A549 (cell line): ENCODE measurements around the gene RUVBL1. TPM values are rescaled to one million over a fixed set of nuclear protein-coding genes. Genes with fewer than 3 reads are reported as not detected.

Experiments
- ATAC-seq, 2 experiments: fragments of 200-7000 bp in 1 of 2; fragments of >200 bp in 1 of 2; cut with Nextera tagmentation in 1 of 2; cut with Tn5 transposase in 1 of 2; 3 replicates each; pipeline versions ENCODE4 v1.8.0 to v1.9.1; 2018 to 2020; ENCODE audit warnings: mild to moderate bottlenecking in 1 of 2, moderate library complexity in 1 of 2
- CTCF ChIA-PET: fragments of 300-600 bp; sonication (Branson Sonifier 250); formaldehyde crosslinking; extraction: SDS; loops from one replicate; lab custom pipeline; 2021; ENCODE audit warnings: antibody characterized with exemption, inconsistent platforms; lab: Yijun Ruan, JAX
- POLR2A ChIA-PET: fragments of 350-600 bp; formaldehyde crosslinking; extraction: SDS; loops from one replicate; lab custom pipeline; 2021; ENCODE audit warnings: antibody characterized with exemption, inconsistent platforms; lab: Yijun Ruan, JAX
- DNase-seq, 2 experiments: peaks; one replicate each; pipeline versions ENCODE4 v3.0.0 to v3.0.0-alpha.2; 2011 to 2016; ENCODE audit warnings: low read depth in 1 of 2, low spot score in 1 of 2
- FAIRE-seq: peaks from 2 replicates; lab custom pipeline; 2011; peaks lifted over from hg19 to GRCh38; lab: Jason Lieb, UNC
- H3K27ac ChIP-seq, 2 experiments: fragments of >200 bp; sonication (Bioruptor Twin); formaldehyde crosslinking; 3 replicates each; pipeline ENCODE4 v1.5.1; 2016 to 2017
- H3K4me1 ChIP-seq: fragments of >200 bp; sonication (Bioruptor Twin); formaldehyde crosslinking; 3 replicates; pipeline ENCODE4 v1.6.1; 2016
- H3K4me2 ChIP-seq: fragments of >200 bp; sonication (Bioruptor Twin); formaldehyde crosslinking; 3 replicates; pipeline ENCODE4 v1.6.1; 2016
- H3K4me3 ChIP-seq: fragments of >200 bp; sonication (Bioruptor Twin); formaldehyde crosslinking; 3 replicates; pipeline ENCODE4 v1.5.1; 2016
- H3K9me3 ChIP-seq: fragments of >200 bp; sonication (Bioruptor Twin); formaldehyde crosslinking; 3 replicates; pipeline ENCODE4 v1.6.1; 2016
- BHLHE40 ChIP-seq: IDR thresholded peaks from 2 replicates; pipeline ENCODE4 v1.6.1; 2012; ENCODE audit warnings: low read depth, low read length, inconsistent platforms
- CEBPB ChIP-seq, 2 experiments: fragments of >200 bp in 1 of 2; sonication (Bioruptor Twin) in 1 of 2; formaldehyde crosslinking in 1 of 2; IDR thresholded peaks; 2 replicates each; pipeline ENCODE4 v1.6.1; 2012 to 2016
- CHD4 ChIP-seq: fragments of 200-600 bp; sonication (generic); IDR thresholded peaks from 2 replicates; pipeline ENCODE4 v1.6.1; 2016; ENCODE audit warnings: antibody characterized with exemption, mild to moderate bottlenecking, borderline replicate concordance
- FOSB ChIP-seq: fragments of 250-450 bp; sonication (Bioruptor Pico); IDR thresholded peaks from 2 replicates; pipeline ENCODE4 v1.5.0; 2020; ENCODE audit warnings: mild to moderate bottlenecking, moderate library complexity
- JUN ChIP-seq, 2 experiments: fragments of >200 bp; sonication (Bioruptor Twin); formaldehyde crosslinking; IDR thresholded peaks; 2 replicates in 1 of 2; 3 replicates in 1 of 2; pipeline ENCODE4 v1.6.1; 2016 to 2017
- KDM1A ChIP-seq: fragments of 200-600 bp; sonication (generic); IDR thresholded peaks from 2 replicates; pipeline ENCODE4 v1.6.1; 2016; ENCODE audit warnings: low read depth, mild to moderate bottlenecking
- MAFK ChIP-seq: fragments of 450-650 bp; IDR thresholded peaks from 2 replicates; pipeline ENCODE4 v1.6.1; 2014; ENCODE audit not compliant: partially characterized antibody
- NR3C1 ChIP-seq: fragments of >200 bp; sonication (Bioruptor Twin); formaldehyde crosslinking; IDR thresholded peaks from 3 replicates; pipeline ENCODE4 v1.6.1; 2017
- POLR2AphosphoS2 ChIP-seq: conservative IDR thresholded peaks from 2 replicates; pipeline ENCODE4 v1.6.1; 2012; ENCODE audit warnings: low read length, improper control_type of control experiment, inconsistent platforms
- RAD21 ChIP-seq, 2 experiments: fragments of >200 bp in 1 of 2; sonication (Bioruptor Twin) in 1 of 2; formaldehyde crosslinking in 1 of 2; IDR thresholded peaks in 1 of 2; conservative IDR thresholded peaks in 1 of 2; 2 replicates in 1 of 2; 3 replicates in 1 of 2; pipeline ENCODE4 v1.6.1; 2012 to 2018; ENCODE audit warnings: inconsistent platforms in 1 of 2
- RARB ChIP-seq: fragments of 250-450 bp; sonication (Bioruptor Pico); IDR thresholded peaks from 2 replicates; pipeline ENCODE4 v1.8.0; 2021; ENCODE audit warnings: mild to moderate bottlenecking, moderate library complexity
- SMC3 ChIP-seq: fragments of >200 bp; sonication (Bioruptor Twin); formaldehyde crosslinking; IDR thresholded peaks from 3 replicates; pipeline ENCODE4 v1.6.1; 2018; ENCODE audit warnings: inconsistent platforms
- ZFP36 ChIP-seq: fragments of 450-650 bp; IDR thresholded peaks from 2 replicates; pipeline ENCODE4 v1.6.1; 2014; ENCODE audit warnings: borderline replicate concordance; ENCODE audit not compliant: partially characterized antibody
- ZNF302 ChIP-seq: fragments of 250-450 bp; sonication (Bioruptor Pico); IDR thresholded peaks from 2 replicates; pipeline ENCODE4 v1.9.0; 2021; ENCODE audit warnings: inconsistent platforms, mild to moderate bottlenecking, moderate library complexity
- WGBS: methylation state at CpG from one replicate; pipeline ENCODE4 v1.1.6; 2017; ENCODE audit errors: missing lambda C conversion rate; 5-methylcytosine and 5-hydroxymethylcytosine counted together
- polyA plus RNA-seq, 4 experiments: library from polyadenylated mRNA; depleted of rRNA in 3 of 4; stranded (reverse); fragments of >200 nt; fragmentation: RNase III in 1 of 4; extraction: RNeasy Plus Mini Kit Qiagen cat#74134 plus additional on column Dnase treatment in 1 of 4; gene quantifications; 2 replicates in 3 of 4; 3 replicates in 1 of 4; pipeline ENCODE4 v1.2.3, GENCODE V29; 2011 to 2017
- TF ChIP-seq, protein P1 (sequence below): fragments of 200-600 bp; sonication (generic); IDR thresholded peaks from 2 replicates; pipeline ENCODE4 v1.6.1; 2016; ENCODE audit warnings: antibody characterized with exemption, mild to moderate bottlenecking, moderate library complexity
- TF ChIP-seq, protein P2 (sequence below): IDR thresholded peaks from 2 replicates; pipeline ENCODE4 v1.6.1; 2012; ENCODE audit warnings: low read depth, borderline replicate concordance
- TF ChIP-seq, protein P3 (sequence below): fragments of 150-350 bp; IDR thresholded peaks from 2 replicates; pipeline ENCODE4 v1.6.1; 2014; ENCODE audit warnings: low read depth, mild to moderate bottlenecking, low read length
- TF ChIP-seq, protein P4 (sequence below): fragments of >200 bp; sonication (Bioruptor Twin); formaldehyde crosslinking; IDR thresholded peaks from 3 replicates; pipeline ENCODE4 v1.5.1; 2016

Gene RUVBL1
- polyA plus RNA-seq, 2 of the 4 experiments (the other 2 are of a cell fraction): 105 to 144 TPM

DNA sequence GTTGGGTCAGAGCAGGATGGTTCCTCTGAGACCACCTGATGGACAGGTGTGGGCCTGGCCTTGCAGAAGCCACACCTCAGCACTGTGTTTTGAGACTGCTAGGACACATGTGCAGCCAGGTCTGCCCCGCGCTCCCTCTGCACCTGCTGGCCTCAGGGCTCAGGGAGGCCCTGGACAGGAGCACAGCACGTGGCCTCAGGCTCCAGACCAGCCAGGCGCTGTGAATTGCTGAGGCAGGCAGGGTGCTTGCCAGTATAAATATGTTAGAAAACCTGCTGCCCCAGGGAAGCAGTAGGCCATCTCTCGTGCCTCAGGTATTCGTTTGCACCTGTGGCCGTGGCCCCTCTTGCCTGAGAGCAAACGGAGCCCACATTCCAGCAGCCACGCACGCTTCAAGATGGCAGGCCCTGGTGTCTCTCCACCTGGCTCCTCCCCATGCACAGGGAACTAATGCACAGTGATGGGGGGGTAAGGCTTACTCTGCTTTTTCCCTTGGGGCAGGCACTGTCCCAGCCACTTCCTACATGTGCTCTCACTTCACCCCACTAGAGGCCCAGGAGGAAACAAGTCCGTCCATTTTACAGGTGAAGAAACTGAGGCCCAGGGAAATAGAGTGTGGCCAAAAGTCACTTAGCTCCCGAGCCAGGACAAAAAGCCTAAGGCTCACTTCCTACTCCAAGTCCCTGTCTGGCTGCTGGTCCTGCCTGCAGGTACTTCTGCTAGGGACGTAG, 51.0 kb downstream of the RUVBL1 start:
- Histone ChIP-seq H3K27ac (no peak overlapping the region), H3K4me3 (no peak overlapping the region), H3K9me3 (no peaks in the 10 kb centered on the region), H3K4me2 (no peak overlapping the region), H3K4me1 (peaks cover 13% of the 10 kb centered on the region)
- no peak for DNase-seq
- ChIA-PET POLR2A (no interaction called here), CTCF (interaction anchor here (1.3 to 6.3 kb wide), 2 partner anchors 13 to 536 kb away, joined by 3 to 23 read pairs; no protein-coding TSS in a partner anchor)
- FAIRE-seq: no peak
- ATAC-seq: no peak
- TF ChIP-seq, protein P1, sequence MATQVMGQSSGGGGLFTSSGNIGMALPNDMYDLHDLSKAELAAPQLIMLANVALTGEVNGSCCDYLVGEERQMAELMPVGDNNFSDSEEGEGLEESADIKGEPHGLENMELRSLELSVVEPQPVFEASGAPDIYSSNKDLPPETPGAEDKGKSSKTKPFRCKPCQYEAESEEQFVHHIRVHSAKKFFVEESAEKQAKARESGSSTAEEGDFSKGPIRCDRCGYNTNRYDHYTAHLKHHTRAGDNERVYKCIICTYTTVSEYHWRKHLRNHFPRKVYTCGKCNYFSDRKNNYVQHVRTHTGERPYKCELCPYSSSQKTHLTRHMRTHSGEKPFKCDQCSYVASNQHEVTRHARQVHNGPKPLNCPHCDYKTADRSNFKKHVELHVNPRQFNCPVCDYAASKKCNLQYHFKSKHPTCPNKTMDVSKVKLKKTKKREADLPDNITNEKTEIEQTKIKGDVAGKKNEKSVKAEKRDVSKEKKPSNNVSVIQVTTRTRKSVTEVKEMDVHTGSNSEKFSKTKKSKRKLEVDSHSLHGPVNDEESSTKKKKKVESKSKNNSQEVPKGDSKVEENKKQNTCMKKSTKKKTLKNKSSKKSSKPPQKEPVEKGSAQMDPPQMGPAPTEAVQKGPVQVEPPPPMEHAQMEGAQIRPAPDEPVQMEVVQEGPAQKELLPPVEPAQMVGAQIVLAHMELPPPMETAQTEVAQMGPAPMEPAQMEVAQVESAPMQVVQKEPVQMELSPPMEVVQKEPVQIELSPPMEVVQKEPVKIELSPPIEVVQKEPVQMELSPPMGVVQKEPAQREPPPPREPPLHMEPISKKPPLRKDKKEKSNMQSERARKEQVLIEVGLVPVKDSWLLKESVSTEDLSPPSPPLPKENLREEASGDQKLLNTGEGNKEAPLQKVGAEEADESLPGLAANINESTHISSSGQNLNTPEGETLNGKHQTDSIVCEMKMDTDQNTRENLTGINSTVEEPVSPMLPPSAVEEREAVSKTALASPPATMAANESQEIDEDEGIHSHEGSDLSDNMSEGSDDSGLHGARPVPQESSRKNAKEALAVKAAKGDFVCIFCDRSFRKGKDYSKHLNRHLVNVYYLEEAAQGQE: no peak
- TF ChIP-seq ZNF302 (CRISPR knock-in tag): no peak
- TF ChIP-seq RAD21 (conservative IDR thresholded peaks at IDR 0.05 in 1 of 2, IDR thresholded peaks at IDR 0.05 in 1 of 2): no peak
- TF ChIP-seq, protein P2, sequence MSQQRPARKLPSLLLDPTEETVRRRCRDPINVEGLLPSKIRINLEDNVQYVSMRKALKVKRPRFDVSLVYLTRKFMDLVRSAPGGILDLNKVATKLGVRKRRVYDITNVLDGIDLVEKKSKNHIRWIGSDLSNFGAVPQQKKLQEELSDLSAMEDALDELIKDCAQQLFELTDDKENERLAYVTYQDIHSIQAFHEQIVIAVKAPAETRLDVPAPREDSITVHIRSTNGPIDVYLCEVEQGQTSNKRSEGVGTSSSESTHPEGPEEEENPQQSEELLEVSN: no peak
- TF ChIP-seq, protein P3, sequence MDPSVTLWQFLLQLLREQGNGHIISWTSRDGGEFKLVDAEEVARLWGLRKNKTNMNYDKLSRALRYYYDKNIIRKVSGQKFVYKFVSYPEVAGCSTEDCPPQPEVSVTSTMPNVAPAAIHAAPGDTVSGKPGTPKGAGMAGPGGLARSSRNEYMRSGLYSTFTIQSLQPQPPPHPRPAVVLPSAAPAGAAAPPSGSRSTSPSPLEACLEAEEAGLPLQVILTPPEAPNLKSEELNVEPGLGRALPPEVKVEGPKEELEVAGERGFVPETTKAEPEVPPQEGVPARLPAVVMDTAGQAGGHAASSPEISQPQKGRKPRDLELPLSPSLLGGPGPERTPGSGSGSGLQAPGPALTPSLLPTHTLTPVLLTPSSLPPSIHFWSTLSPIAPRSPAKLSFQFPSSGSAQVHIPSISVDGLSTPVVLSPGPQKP: no peak
- no peak for TF ChIP-seq KDM1A
- TF ChIP-seq JUN (IDR thresholded peaks at IDR 0.05): no peak
- TF ChIP-seq CHD4: no peak
- no peak for TF ChIP-seq ZFP36
- no peak for TF ChIP-seq FOSB (CRISPR knock-in tag)
- no peak for TF ChIP-seq MAFK
- no peak for TF ChIP-seq NR3C1
- TF ChIP-seq SMC3: no peak
- TF ChIP-seq CEBPB (IDR thresholded peaks at IDR 0.05): no peak
- WGBS: 98% methylated on average over 8 of the region's 13 CpGs

DNA sequence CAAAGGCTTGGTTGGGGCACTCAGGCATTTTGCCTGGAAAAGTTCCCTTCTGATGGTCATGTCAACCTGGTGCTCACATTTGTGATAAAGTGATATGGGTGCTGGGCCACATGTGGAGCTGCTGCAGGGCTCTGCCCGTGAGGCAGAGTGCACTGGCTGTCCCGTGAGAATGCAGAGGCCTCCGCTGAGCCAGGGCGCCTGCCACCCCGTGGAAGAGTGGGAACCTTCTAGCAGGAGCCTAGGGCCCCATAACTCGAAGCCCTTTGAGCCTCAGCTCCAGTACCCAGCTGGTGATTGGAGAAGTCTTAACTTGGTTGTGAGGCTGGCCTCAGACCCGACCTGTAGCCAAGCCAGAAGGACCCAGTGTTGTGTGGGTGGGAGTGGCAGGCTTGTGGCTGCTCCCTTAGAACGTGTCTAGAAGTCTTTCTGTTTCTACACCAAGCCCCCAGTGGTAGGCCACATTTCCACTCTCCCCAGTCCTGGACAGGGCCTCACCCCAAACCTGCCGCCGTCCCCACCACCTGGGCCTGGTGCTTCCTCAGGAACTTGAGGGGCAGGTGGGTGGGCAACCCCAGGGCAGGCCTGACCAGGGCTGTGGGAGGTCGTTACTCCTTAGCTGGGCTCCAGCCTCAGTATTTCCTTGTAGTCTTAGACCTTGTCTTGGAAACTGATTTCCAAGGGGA, 51.7 kb downstream of the RUVBL1 start:
- no peak for TF ChIP-seq CEBPB (IDR thresholded peaks at IDR 0.05)
- no peak for TF ChIP-seq BHLHE40
- no peak for TF ChIP-seq ZFP36
- TF ChIP-seq, protein P4, sequence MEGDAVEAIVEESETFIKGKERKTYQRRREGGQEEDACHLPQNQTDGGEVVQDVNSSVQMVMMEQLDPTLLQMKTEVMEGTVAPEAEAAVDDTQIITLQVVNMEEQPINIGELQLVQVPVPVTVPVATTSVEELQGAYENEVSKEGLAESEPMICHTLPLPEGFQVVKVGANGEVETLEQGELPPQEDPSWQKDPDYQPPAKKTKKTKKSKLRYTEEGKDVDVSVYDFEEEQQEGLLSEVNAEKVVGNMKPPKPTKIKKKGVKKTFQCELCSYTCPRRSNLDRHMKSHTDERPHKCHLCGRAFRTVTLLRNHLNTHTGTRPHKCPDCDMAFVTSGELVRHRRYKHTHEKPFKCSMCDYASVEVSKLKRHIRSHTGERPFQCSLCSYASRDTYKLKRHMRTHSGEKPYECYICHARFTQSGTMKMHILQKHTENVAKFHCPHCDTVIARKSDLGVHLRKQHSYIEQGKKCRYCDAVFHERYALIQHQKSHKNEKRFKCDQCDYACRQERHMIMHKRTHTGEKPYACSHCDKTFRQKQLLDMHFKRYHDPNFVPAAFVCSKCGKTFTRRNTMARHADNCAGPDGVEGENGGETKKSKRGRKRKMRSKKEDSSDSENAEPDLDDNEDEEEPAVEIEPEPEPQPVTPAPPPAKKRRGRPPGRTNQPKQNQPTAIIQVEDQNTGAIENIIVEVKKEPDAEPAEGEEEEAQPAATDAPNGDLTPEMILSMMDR: no peak
- no peak for TF ChIP-seq ZNF302 (CRISPR knock-in tag)
- no peak for TF ChIP-seq POLR2AphosphoS2
- TF ChIP-seq, protein P3: no peak
- TF ChIP-seq, protein P2: no peak
- TF ChIP-seq JUN (IDR thresholded peaks at IDR 0.05): no peak
- TF ChIP-seq RARB: no peak
- Histone ChIP-seq H3K4me2 (no peak overlapping the region), H3K9me3 (no peaks in the 10 kb centered on the region), H3K4me1 (peaks cover 10% of the 10 kb centered on the region), H3K4me3 (no peak overlapping the region), H3K27ac (no peak overlapping the region)
- ATAC-seq: no peak
- POLR2A ChIA-PET: no interaction called here
- FAIRE-seq: no peak
- CTCF ChIA-PET: interaction anchor here (0.9 to 1.4 kb wide), 2 partner anchors 22 to 99 kb away, joined by 3 to 4 read pairs; no protein-coding TSS in a partner anchor
- no peak for DNase-seq
- 81% methylated on average over 8 of the region's 11 CpGs for WGBS
